Measurements from ENCODE around the gene GPR75. TPM values are rescaled to one million over a fixed set of nuclear protein-coding genes. Genes with fewer than 3 reads are reported as not detected.
"Not testable (repeated sequence)": the region's sequence is repeated elsewhere in the genome, so short reads cannot be mapped to it uniquely, and the experiment has no call there.

GPR75 gene
- total RNA-seq, 1 donor from 2014 or later: 1.5 TPM

- ATAC-seq: no peak
Measured at GRCh38 chr2:53852532-53852931, 7.2 kb downstream of the GPR75 start.

GRCh38 chr2:53851052-53851757 lies 8.6 kb downstream of the GPR75 start:
- not testable (repeated sequence) for ATAC-seq

GRCh38 chr2:53848062-53848461 lies 11.7 kb downstream of the GPR75 start:
- peak; percentile 73 for ATAC-seq

GRCh38 chr2:53843595-53843994 lies 16.2 kb downstream of the GPR75 start:
- no peak for ATAC-seq

- no peak for ATAC-seq
Measured at GRCh38 chr2:53842891-53843290, 16.9 kb downstream of the GPR75 start.

- ATAC-seq: not testable (repeated sequence)
Measured at GRCh38 chr2:53841651-53842050, 18.1 kb downstream of the GPR75 start.

GRCh38 chr2:53840580-53840979 lies 19.2 kb downstream of the GPR75 start:
- no peak for ATAC-seq

GRCh38 chr2:53829980-53830290 lies 29.8 kb downstream of the GPR75 start:
- not testable (repeated sequence) for ATAC-seq

- ATAC-seq: no peak
Measured at GRCh38 chr2:53829273-53829979, 30.3 kb downstream of the GPR75 start.

- ATAC-seq: no peak
Measured at GRCh38 chr2:53828331-53828730, 31.4 kb downstream of the GPR75 start.

- no peak for ATAC-seq
Measured at GRCh38 chr2:53827398-53828175, 32.2 kb downstream of the GPR75 start.

GRCh38 chr2:53826587-53827397 lies 33.0 kb downstream of the GPR75 start:
- peak; percentile 54 for ATAC-seq

- no peak for ATAC-seq
Measured at GRCh38 chr2:53826030-53826410, 33.7 kb downstream of the GPR75 start.

GRCh38 chr2:53823639-53824038 lies 36.1 kb downstream of the GPR75 start:
- not testable (repeated sequence) for ATAC-seq

- no peak for ATAC-seq
Measured at GRCh38 chr2:53821810-53822209, 38.0 kb downstream of the GPR75 start.

- ATAC-seq: no peak
Measured at GRCh38 chr2:53820711-53821110, 39.1 kb downstream of the GPR75 start.

- no peak for ATAC-seq
Measured at GRCh38 chr2:53820048-53820447, 39.7 kb downstream of the GPR75 start.

- ATAC-seq: no peak
Measured at GRCh38 chr2:53819634-53820033, 40.1 kb downstream of the GPR75 start.

GRCh38 chr2:53818854-53819435 lies 40.8 kb downstream of the GPR75 start:
- no peak for ATAC-seq

- no peak for ATAC-seq
Measured at GRCh38 chr2:53813151-53813550, 46.6 kb downstream of the GPR75 start.

- no peak for ATAC-seq
Measured at GRCh38 chr2:53811601-53812000, 48.2 kb downstream of the GPR75 start.
